PC-9 (cell line): Measurements from ENCODE around the gene TMEM120A. TPM values are rescaled to one million over a fixed set of nuclear protein-coding genes. Genes with fewer than 3 reads are reported as not detected.

Experiments used
- BruUV-seq: library from RNA; stranded (reverse); fragments of 400-500 nt; replicated peaks from 2 replicates; lab custom pipeline; 2021; lab: Mats Ljungman, UMichigan
- CTCF ChIA-PET: fragments of 300-600 bp; sonication (Branson Sonifier 250); formaldehyde crosslinking; loops from one replicate; lab custom pipeline; 2022; ENCODE audit warnings: antibody characterized with exemption; lab: Charles Lee
- POLR2A ChIA-PET: fragments of 300-600 bp; sonication (Branson Sonifier 250); formaldehyde crosslinking; loops from one replicate; lab custom pipeline; 2022; ENCODE audit warnings: antibody characterized with exemption; ENCODE audit not compliant: unreplicated experiment; lab: Charles Lee
- DNase-seq, 2 experiments: peaks; one replicate each; pipeline versions ENCODE4 v3.0.0 to v3.0.0-alpha.2; 2015 to 2022; ENCODE audit warnings: mixed read lengths in 1 of 2
- H2AFZ ChIP-seq: fragments of 200-600 bp; sonication (generic); 2 replicates; pipeline ENCODE4 v1.8.1; 2017; ENCODE audit warnings: antibody characterized with exemption
- H3F3A ChIP-seq: fragments of 200-600 bp; sonication (generic); 2 replicates; pipeline ENCODE4 v1.8.1; 2017; ENCODE audit warnings: antibody characterized with exemption, mild to moderate bottlenecking, low read depth; ENCODE audit not compliant: insufficient read depth
- H3K27ac ChIP-seq: fragments of 200-600 bp; sonication (generic); 2 replicates; pipeline ENCODE4 v1.6.1; 2016; ENCODE audit warnings: mixed run types
- H3K27me3 ChIP-seq: fragments of 200-600 bp; sonication (generic); 2 replicates; pipeline ENCODE4 v1.6.1; 2016; ENCODE audit warnings: low read depth, mixed run types; ENCODE audit not compliant: insufficient read depth
- H3K36me3 ChIP-seq: fragments of 200-600 bp; sonication (generic); 2 replicates; pipeline ENCODE4 v1.6.1; 2016; ENCODE audit warnings: low read depth, mixed run types
- H3K4me1 ChIP-seq: fragments of 200-600 bp; sonication (generic); replicated peaks from 2 replicates; pipeline ENCODE4 v1.6.1; 2016; ENCODE audit warnings: mixed run types; ENCODE audit not compliant: insufficient read depth
- H3K4me2 ChIP-seq: fragments of 200-600 bp; sonication (generic); 2 replicates; pipeline ENCODE4 v1.6.1; 2017; ENCODE audit warnings: mixed run types
- H3K4me3 ChIP-seq: fragments of 200-600 bp; sonication (generic); 2 replicates; pipeline ENCODE4 v1.6.1; 2016; ENCODE audit warnings: mixed run types
- H3K79me2 ChIP-seq: fragments of 200-600 bp; sonication (generic); 2 replicates; pipeline ENCODE4 v1.6.1; 2017; ENCODE audit warnings: low read depth, mixed run types
- H3K9me2 ChIP-seq: fragments of 200-600 bp; sonication (generic); 2 replicates; pipeline ENCODE4 v1.8.1; 2017; ENCODE audit warnings: mild to moderate bottlenecking; ENCODE audit not compliant: insufficient read depth
- H3K9me3 ChIP-seq: fragments of 200-600 bp; sonication (generic); 2 replicates; pipeline ENCODE4 v1.8.1; 2016; ENCODE audit warnings: low read depth; ENCODE audit not compliant: insufficient read depth
- H4K20me1 ChIP-seq: fragments of 200-600 bp; sonication (generic); 2 replicates; pipeline ENCODE4 v1.8.1; 2017; ENCODE audit not compliant: insufficient read depth
- CTCF ChIP-seq: fragments of 200-600 bp; sonication (generic); conservative IDR thresholded peaks from 2 replicates; pipeline ENCODE4 v1.6.1; 2017; ENCODE audit warnings: mixed run types, antibody characterized with exemption, mild to moderate bottlenecking, moderate library complexity
- EZH2 ChIP-seq: fragments of 200-600 bp; sonication (generic); IDR thresholded peaks from 2 replicates; pipeline ENCODE4 v1.8.0; 2017; ENCODE audit warnings: antibody characterized with exemption, low read depth
- intact Hi-C: fragments of 100-400 bp; cut with micrococcal nuclease; formaldehyde crosslinking; loops from one replicate; pipeline ENCODE4 v1.10.0; 2022; ENCODE audit not compliant: unreplicated experiment
- total RNA-seq: library from RNA; stranded (reverse); gene quantifications from 2 replicates; pipeline ENCODE4 v1.2.3, GENCODE V29; 2021

The TMEM120A gene
- total RNA-seq, 1 experiment from 2014 or later, result 27.0 TPM

GRCh38 chr7:75988568-75989499 lies 5.6 kb downstream of the TMEM120A start:
- Histone ChIP-seq H3K27me3 (no peaks in the 10 kb centered on the region), H3K36me3 (no peaks in the 10 kb centered on the region), H3F3A (no peaks in the 10 kb centered on the region; the same call in 1 of the 2 replicates), H3K79me2 (0 out of 2 replicates have a peak, but pooled peaks cover 6% of the 10 kb centered on the region), H3K27ac (no peak overlapping the region), H3K9me2 (no peaks in the 10 kb centered on the region), H3K4me1 (peaks cover 28% of the 10 kb centered on the region), H3K4me2 (no peak overlapping the region), H2AFZ (no peak overlapping the region), H3K4me3 (no peak overlapping the region), H4K20me1 (no peaks in the 10 kb centered on the region), H3K9me3 (no peaks in the 10 kb centered on the region)
- ChIA-PET CTCF (no interaction called here), POLR2A (no interaction called here)
- no TSS peak for BruUV-seq
- TF ChIP-seq EZH2 (no peak), CTCF (no peak)
- intact Hi-C loops, result no loop called here
- DNase-seq, result no peak

GRCh38 chr7:75987805-75988567 lies 6.4 kb downstream of the TMEM120A start:
- no peaks in the 10 kb centered on the region for H3K9me2 ChIP-seq
- peaks cover 22% of the 10 kb centered on the region for H3K4me1 ChIP-seq
- no peak overlapping the region for H3K4me3 ChIP-seq
- peaks cover under 1% of the 10 kb centered on the region; the same call in 1 of the 2 replicates for H3F3A ChIP-seq
- POLR2A ChIA-PET, result no interaction called here
- intact Hi-C loops, result no loop called here
- CTCF ChIA-PET, result no interaction called here
- no peak overlapping the region for H2AFZ ChIP-seq
- H4K20me1 ChIP-seq, result no peaks in the 10 kb centered on the region
- no peak overlapping the region for H3K4me2 ChIP-seq
- DNase-seq, result no peak
- H3K79me2 ChIP-seq, result 0 out of 2 replicates have a peak, but pooled peaks cover under 1% of the 10 kb centered on the region
- no TSS peak for BruUV-seq
- H3K27ac ChIP-seq, result no peak overlapping the region
- no peaks in the 10 kb centered on the region for H3K9me3 ChIP-seq
- H3K36me3 ChIP-seq, result no peaks in the 10 kb centered on the region
- no peak for TF ChIP-seq CTCF
- TF ChIP-seq EZH2, result no peak
- no peaks in the 10 kb centered on the region for H3K27me3 ChIP-seq

- CTCF ChIA-PET, result no interaction called here
- no TSS peak for BruUV-seq
- intact Hi-C loops, result no loop called here
Measured at GRCh38 chr7:75987026-75987804, 7.2 kb downstream of the TMEM120A start.

More at GRCh38 chr7:75987026-75987804, 7.2 kb downstream of the TMEM120A start:
- Histone ChIP-seq H3K4me1 (peaks cover 21% of the 10 kb centered on the region), H4K20me1 (no peaks in the 10 kb centered on the region; the same call in 1 of the 2 replicates), H3F3A (peaks cover 6% of the 10 kb centered on the region; the same call in 1 of the 2 replicates), H3K4me3 (no peak overlapping the region), H2AFZ (no peak overlapping the region), H3K4me2 (no peak overlapping the region), H3K9me3 (no peaks in the 10 kb centered on the region), H3K27ac (no peak overlapping the region), H3K27me3 (no peaks in the 10 kb centered on the region), H3K36me3 (no peaks in the 10 kb centered on the region), H3K9me2 (no peaks in the 10 kb centered on the region), H3K79me2 (no peaks in the 10 kb centered on the region)
- POLR2A ChIA-PET, result no interaction called here
- DNase-seq, result no peak
- TF ChIP-seq CTCF (no peak), EZH2 (no peak)
